ENCODE data around the gene SMC6. TPM values are rescaled to one million over a fixed set of nuclear protein-coding genes. Genes with fewer than 3 reads are reported as not detected.
A peak's percentile ranks its signal among the peaks of the same experiment; 100 is the strongest.

SMC6 gene
- total RNA-seq, 4 donors from 2014 or later, result 8.9 to 18.6 (median 12.0) TPM

DNA sequence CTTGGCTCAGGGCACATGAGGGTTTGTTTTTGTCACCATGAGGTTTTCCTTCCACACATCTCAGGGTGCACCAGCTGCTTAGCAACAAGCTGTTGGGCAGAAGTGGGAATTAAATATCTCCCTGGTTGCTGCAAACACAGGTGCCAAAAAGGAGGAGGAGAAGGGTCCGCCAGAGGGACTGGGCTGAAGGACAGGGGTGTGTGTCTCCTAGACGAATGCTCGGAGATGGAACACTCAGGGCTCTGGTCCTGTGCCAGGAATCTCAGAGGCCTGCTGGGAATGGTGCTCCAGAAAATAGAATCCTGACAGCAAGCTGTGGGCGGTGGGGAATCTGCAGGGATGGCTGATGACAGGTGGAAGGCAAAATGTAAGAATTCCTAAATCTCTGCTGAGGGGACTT lies 118.6 kb downstream of the SMC6 start:
- no peak for TF ChIP-seq CTCF (IDR thresholded peaks at IDR 0.05)
- DNase-seq (ENCODE audit: low spot score) (no peak), ATAC-seq (ENCODE audit: low FRiP score) (no peak)

DNA sequence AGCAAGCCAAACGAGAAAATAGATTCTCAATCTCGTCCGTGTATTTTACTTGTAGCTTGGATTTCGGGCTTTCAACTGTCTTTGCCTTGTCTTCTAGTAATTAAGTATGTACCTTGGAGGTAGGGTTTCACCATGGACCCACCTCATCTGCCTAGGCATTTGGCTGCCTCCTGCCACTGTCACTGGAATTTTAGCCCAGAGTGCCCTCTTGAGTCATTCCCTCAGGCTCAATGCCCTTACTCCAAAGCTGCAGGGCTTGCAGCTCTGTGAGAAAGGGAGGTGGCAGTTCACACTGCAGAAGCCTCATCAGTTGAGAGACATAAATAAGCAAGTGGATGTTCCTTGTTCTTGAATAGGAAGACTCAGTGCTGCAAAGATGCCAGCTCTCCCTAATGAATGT lies 123.5 kb downstream of the SMC6 start:
- no peak for ATAC-seq (ENCODE audit: low FRiP score)
- no peak for TF ChIP-seq CTCF (IDR thresholded peaks at IDR 0.05)
- no peak for DNase-seq (ENCODE audit: low spot score)

DNA sequence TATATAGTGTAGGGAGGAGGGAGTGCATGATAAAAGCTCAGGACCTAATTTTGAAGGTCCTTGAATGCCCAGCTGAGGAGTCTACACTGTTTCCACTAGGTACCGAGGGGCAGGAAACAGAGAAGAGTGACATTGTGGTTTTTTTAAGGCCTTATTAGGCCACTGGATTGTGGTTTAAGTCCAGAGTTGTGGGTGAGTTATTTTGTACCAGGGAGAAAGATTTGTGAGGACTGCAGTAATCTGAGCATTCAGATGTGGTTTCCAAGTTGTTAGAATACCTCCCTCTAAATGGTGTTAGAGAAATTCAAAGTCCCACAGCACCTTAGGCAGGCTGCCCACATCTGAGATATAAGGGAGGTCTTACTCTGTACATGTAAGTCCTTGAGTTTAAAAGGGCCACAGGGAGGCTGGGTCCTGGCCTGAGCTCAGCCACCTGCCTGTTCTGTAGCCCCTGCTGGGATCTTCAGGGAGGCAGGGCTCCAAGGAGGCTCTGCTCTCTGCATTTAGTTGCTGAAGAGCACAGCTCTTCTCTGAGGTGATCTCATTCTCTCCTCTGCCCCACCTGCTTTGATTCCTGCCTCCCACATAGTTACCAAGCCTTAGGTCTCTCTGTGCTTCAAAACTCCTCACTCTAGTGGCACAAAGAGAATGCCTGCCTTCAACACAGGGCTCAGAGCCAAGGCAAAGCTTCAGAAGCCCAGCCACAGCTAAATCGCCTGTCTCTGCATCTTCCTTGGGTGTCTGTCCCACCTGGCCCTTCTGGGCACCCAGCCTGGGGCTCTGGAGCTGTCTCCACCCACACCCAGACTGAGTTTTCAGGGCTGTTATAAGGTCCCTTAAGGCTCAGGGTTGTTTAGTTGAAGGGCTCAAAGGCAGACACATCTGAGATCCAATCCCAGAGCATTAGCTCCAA lies 125.0 kb downstream of the SMC6 start:
- ATAC-seq (ENCODE audit: low FRiP score), result no peak
- no peak for TF ChIP-seq CTCF (IDR thresholded peaks at IDR 0.05)
- DNase-seq (ENCODE audit: low spot score), result no peak

- ATAC-seq (ENCODE audit: low FRiP score), result no peak
- DNase-seq (ENCODE audit: low spot score), result no peak
- TF ChIP-seq CTCF (IDR thresholded peaks at IDR 0.05), result no peak
Measured at GRCh38 chr2:17627434-17627833, 126.2 kb downstream of the SMC6 start.

DNA sequence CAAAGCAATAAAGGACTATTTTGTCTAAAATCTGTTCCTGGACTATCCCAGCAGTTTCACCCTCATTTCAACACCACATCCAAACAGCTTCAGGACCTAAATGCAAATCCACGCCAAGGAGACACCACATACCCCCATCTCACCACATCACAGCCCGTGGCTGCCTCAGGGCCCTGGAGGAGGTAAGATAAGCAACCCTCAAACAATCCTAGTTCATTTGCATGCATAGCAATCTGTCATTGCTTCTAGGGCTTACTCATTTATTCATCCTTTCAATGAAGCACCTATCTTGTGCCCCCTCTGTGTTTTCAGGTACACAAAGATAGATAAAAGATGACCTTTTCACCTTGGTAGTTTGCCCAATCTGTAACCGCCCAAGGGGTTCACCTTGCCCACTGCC lies 126.6 kb downstream of the SMC6 start:
- no peak for TF ChIP-seq CTCF (IDR thresholded peaks at IDR 0.05)
- DNase-seq (ENCODE audit: low spot score) (no peak), ATAC-seq (ENCODE audit: low FRiP score) (no peak)

DNA sequence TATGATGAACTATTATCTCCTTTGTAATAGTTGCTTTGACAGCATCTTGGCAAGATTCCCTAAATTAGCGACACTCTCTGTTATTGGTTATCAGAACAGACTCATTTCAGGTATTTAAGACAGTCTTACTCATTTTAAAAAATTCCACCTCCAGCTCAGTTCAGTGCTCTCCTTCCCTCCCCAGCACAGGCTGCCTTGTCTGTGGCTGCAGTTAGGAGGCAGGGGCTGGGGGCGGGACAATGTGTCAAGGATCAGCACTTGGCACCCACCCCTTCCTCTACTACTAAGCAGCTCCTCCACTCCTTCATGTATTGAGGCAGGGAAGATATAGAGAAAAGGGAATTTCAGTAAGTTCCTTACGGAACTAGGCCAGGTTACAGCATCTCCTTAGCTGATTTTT lies 128.2 kb downstream of the SMC6 start:
- ATAC-seq (ENCODE audit: low FRiP score), result no peak
- TF ChIP-seq CTCF (IDR thresholded peaks at IDR 0.05), result no peak
- no peak for DNase-seq (ENCODE audit: low spot score)

DNA sequence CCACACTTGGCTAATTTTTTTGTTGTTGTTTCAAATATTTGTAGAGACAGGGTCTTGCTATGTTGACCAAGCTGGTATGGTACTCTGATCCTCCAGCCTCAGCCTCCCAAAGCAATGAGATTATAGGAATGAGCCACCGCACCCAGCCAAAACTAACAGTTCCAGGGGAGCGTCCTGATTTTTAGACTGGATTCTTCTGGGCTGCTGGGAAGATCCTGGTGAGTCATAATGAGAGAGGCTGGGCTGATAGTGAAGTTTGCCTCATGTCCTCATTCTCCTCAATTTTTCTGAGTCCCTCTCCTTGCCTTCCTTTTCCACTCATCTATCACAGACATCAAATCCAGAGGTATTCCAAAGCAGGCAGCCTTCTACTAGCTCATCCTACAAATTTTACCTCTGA lies 131.8 kb downstream of the SMC6 start:
- no peak for TF ChIP-seq CTCF (IDR thresholded peaks at IDR 0.05)
- ATAC-seq (ENCODE audit: low FRiP score) (peak; percentile 42), DNase-seq (ENCODE audit: low spot score) (no peak)
